SU-DHL-6 (cell line): ENCODE measurements around the gene SFXN1.

Experiments used
- EZH2phosphoT487 ChIP-seq: fragments of 200-600 bp; sonication (generic), shearing (Covaris generic); conservative IDR thresholded peaks from 2 replicates; pipeline ENCODE4 v1.6.1; 2018; ENCODE audit warnings: mild to moderate bottlenecking, antibody characterized with exemption, low read length, moderate library complexity, mixed read lengths
- TF ChIP-seq, protein P1 (sequence below): fragments of 200-600 bp; sonication (generic); IDR thresholded peaks from one replicate; pipeline ENCODE4 v1.5.1; 2017; ENCODE audit warnings: antibody characterized with exemption, mild to moderate bottlenecking, low read length, moderate library complexity; ENCODE audit not compliant: insufficient read depth, poor library complexity, severe bottlenecking

DNA sequence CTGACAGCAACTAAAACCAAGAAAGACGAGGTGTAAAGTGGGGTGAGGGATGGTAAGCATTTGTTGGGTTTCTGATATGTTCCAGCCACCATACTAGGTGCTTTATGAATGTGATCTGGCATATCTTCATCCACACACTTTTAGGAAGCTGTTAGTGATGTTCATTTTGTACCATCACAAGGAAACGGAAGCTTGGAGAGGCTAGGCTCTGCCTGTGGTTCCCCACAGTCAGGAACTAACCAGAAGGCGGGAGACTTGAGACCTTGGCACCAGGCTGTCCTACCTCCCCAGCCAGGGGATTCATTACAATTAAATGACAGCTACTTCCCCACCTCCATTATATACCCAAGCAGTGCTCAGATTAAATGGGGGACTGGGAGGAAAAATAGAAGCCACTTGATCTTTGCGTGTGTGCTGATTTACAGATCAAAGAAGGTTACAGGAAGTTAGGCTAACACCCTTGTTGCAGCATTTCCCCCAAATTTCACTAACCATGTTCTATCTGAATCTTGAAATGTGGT is 43.0 kb downstream of the SFXN1 start:
- TF ChIP-seq, protein P1, sequence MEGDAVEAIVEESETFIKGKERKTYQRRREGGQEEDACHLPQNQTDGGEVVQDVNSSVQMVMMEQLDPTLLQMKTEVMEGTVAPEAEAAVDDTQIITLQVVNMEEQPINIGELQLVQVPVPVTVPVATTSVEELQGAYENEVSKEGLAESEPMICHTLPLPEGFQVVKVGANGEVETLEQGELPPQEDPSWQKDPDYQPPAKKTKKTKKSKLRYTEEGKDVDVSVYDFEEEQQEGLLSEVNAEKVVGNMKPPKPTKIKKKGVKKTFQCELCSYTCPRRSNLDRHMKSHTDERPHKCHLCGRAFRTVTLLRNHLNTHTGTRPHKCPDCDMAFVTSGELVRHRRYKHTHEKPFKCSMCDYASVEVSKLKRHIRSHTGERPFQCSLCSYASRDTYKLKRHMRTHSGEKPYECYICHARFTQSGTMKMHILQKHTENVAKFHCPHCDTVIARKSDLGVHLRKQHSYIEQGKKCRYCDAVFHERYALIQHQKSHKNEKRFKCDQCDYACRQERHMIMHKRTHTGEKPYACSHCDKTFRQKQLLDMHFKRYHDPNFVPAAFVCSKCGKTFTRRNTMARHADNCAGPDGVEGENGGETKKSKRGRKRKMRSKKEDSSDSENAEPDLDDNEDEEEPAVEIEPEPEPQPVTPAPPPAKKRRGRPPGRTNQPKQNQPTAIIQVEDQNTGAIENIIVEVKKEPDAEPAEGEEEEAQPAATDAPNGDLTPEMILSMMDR, result no peak
- no peak for TF ChIP-seq EZH2phosphoT487
